ENCODE results near the gene BCL2L11.

The BCL2L11 gene

GRCh38 chr2:111204706-111205105, 84.0 kb downstream of the BCL2L11 start:
- TF ChIP-seq CTCF (IDR thresholded peaks at IDR 0.05; ENCODE audit: extremely low read depth, missing control alignments), result no peak
- no peak for DNase-seq (ENCODE audit: low spot score)

GRCh38 chr2:111205774-111206173, 85.1 kb downstream of the BCL2L11 start:
- TF ChIP-seq CTCF (IDR thresholded peaks at IDR 0.05; ENCODE audit: extremely low read depth, missing control alignments), result no peak
- no peak for DNase-seq (ENCODE audit: low spot score)

- no peak for TF ChIP-seq CTCF (IDR thresholded peaks at IDR 0.05; ENCODE audit: extremely low read depth, missing control alignments)
These were observed 87.1 kb downstream of the BCL2L11 start for GRCh38 chr2:111207851-111208250.

GRCh38 chr2:111208639-111209038, 87.9 kb downstream of the BCL2L11 start:
- TF ChIP-seq CTCF (IDR thresholded peaks at IDR 0.05; ENCODE audit: extremely low read depth, missing control alignments), result no peak
- DNase-seq (ENCODE audit: low spot score), result no peak

More at GRCh38 chr2:111207851-111208250, 87.1 kb downstream of the BCL2L11 start:
- no peak for DNase-seq (ENCODE audit: low spot score)

- no peak for TF ChIP-seq CTCF (IDR thresholded peaks at IDR 0.05; ENCODE audit: extremely low read depth, missing control alignments)
- DNase-seq (ENCODE audit: low spot score), result peak; percentile 39
These were observed 88.4 kb downstream of the BCL2L11 start for GRCh38 chr2:111209045-111209514.

GRCh38 chr2:111210036-111210435, 89.3 kb downstream of the BCL2L11 start:
- TF ChIP-seq CTCF (IDR thresholded peaks at IDR 0.05; ENCODE audit: extremely low read depth, missing control alignments), result no peak
- no peak for DNase-seq (ENCODE audit: low spot score)

GRCh38 chr2:111213877-111214276, 93.2 kb downstream of the BCL2L11 start:
- TF ChIP-seq CTCF (IDR thresholded peaks at IDR 0.05; ENCODE audit: extremely low read depth, missing control alignments), result no peak
- DNase-seq (ENCODE audit: low spot score), result no peak
